Measurements from ENCODE around the gene STAB2.

GRCh38 chr12:103811791-103812190 is 224.7 kb downstream of the STAB2 start:
- TF ChIP-seq ZNF274 (IDR thresholded peaks at IDR 0.05; ENCODE audit: low read depth, low read length) = no peak
- no peak for TF ChIP-seq SUZ12 (IDR thresholded peaks at IDR 0.05; ENCODE audit: extremely low read depth, insufficient read depth, insufficient read length)
- TF ChIP-seq YY1 (IDR thresholded peaks at IDR 0.05; ENCODE audit: insufficient read depth, insufficient read length) = no peak
